GM20000 (cell line): Measurements from ENCODE around the gene NAA16.

Experiments used
- DNase-seq: peaks from one replicate; pipeline ENCODE4 v3.0.0; 2012; ENCODE audit warnings: low spot score
- CTCF ChIP-seq: IDR thresholded peaks from 2 replicates; pipeline ENCODE4 v1.5.1; 2012; ENCODE audit warnings: mild to moderate bottlenecking, control low read depth; ENCODE audit errors: extremely low read depth, missing control alignments

Gene NAA16

GRCh38 chr13:41384749-41385503 lies 73.9 kb downstream of the NAA16 start:
- no peak for DNase-seq

GRCh38 chr13:41386211-41386610 lies 75.1 kb downstream of the NAA16 start:
- DNase-seq: no peak
- TF ChIP-seq CTCF: no peak

More at GRCh38 chr13:41384749-41385503, 73.9 kb downstream of the NAA16 start:
- TF ChIP-seq CTCF: peak; percentile 3

DNA sequence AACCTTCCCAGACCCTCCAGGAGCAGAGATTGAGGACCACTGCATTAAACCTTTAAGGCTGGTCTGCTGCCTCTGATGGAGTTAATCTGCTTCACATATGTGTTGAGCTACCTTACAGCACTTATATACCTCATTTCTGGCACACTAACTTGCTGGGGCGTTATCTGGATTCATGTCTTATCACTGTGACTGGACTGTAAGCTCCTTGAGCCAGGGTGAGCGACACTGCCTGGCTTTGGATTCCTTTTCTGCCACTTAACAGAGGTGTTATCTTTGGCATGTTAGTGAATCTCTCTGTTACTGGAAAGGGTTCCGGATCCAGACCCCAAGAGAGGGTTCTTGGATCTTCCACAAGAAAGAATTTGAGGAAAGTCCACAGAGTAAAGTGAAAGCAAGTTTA lies 76.5 kb downstream of the NAA16 start:
- DNase-seq: no peak
- TF ChIP-seq CTCF: no peak

DNA sequence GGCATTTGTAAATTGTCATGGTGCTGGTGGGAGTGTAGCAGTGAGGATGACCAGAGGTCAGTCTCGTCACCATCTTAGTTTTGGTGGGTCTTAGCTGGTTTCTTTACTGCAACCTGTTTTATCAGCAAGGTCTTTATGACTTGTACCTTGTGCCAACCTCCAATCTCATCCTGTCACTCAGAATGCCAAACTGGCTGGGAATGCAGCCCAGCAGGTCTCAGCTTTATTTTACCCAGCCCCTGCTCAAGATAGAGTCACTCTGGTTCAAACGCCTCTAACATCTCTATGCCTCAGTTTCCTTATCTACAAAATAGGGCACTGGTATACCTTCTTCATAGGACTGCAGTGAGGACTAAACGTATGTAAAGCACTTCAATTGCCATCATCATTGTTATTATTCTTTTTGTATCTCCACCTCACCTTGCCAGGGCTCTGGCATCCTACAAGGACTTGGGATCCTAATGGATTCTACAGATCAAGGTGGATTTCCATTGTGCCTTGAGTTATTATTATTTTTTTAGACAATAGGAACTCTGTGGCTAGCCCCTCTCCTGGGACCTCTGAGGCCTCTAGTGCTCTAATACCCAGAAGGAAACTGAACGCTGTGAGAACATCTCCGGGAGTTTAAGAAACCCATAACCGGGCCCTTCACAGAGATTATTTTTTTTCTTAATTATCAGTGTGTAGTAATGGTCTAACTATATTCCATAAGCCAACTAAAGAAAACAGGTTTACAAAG lies 77.2 kb downstream of the NAA16 start:
- DNase-seq: no peak
- no peak for TF ChIP-seq CTCF

- no peak for DNase-seq
- TF ChIP-seq CTCF: no peak
These were observed 78.5 kb downstream of the NAA16 start for GRCh38 chr13:41389580-41389979.

DNA sequence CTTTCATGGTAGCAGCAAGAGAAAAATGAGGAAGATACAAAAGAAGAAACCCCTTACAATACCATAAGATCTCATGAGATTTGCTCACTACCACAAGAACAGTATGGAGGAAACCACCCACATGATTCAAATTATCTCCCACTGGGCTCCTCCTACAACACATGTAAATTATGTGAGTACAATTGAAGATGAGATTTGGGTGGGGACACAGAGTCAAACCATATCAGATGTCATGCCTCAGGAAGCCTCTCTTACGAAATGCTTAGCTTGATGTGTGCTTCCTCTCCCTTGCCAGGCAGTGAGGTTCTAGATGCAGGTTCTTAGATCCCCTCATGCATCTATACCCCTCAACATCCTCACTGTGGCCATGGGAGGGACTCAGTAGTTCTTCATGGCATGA lies 83.1 kb downstream of the NAA16 start:
- no peak for DNase-seq

More for the DNA sequence above, 83.1 kb downstream of the NAA16 start:
- no peak for TF ChIP-seq CTCF
